Measurements from ENCODE around the gene MXRA8. TPM values are rescaled to one million over a fixed set of nuclear protein-coding genes. Genes with fewer than 3 reads are reported as not detected.
"Not testable (repeated sequence)": the region's sequence is repeated elsewhere in the genome, so short reads cannot be mapped to it uniquely, and the experiment has no call there.

The MXRA8 gene
- polyA plus RNA-seq, 1 donor = 346 TPM

DNA sequence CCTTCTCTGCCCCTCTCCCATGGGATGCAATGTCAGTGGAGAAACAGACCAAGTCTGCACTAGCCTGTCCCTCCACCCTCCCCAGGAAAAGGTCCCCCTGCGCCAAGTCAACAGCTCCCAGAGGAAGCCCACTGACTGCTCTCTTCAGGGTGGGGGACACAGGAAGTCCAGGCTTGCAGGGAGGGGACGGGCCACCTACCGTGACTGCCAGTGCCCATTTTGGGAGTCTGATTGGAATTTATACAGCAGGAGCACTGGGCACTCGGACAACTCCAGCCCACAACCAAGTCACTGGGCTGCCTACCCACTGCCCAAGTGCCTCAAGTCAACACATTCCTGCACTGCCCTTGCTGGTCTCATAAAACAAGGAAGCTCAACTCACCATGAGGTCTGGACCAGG, 34.7 kb upstream of the MXRA8 start:
- Histone ChIP-seq H3K27ac (ENCODE audit: low read length) (no peak overlapping the region), H3K9me3 (ENCODE audit: control insufficient read depth, low read depth, low read length) (no peaks in the 10 kb centered on the region), H3K36me3 (ENCODE audit: control insufficient read depth, insufficient read depth, low read length) (peaks cover 84% of the 10 kb centered on the region), H3K4me3 (ENCODE audit: low read length) (no peak overlapping the region), H3K4me1 (ENCODE audit: control insufficient read depth, insufficient read depth, low read length) (peaks cover 8% of the 10 kb centered on the region), H3K27me3 (ENCODE audit: control insufficient read depth, insufficient read depth, low read length) (no peaks in the 10 kb centered on the region)
- WGBS (ENCODE audit: insufficient coverage, low lambda C conversion rate) = no CpG with 5 or more reads among the region's 4 CpGs
- no peak for DNase-seq

DNA sequence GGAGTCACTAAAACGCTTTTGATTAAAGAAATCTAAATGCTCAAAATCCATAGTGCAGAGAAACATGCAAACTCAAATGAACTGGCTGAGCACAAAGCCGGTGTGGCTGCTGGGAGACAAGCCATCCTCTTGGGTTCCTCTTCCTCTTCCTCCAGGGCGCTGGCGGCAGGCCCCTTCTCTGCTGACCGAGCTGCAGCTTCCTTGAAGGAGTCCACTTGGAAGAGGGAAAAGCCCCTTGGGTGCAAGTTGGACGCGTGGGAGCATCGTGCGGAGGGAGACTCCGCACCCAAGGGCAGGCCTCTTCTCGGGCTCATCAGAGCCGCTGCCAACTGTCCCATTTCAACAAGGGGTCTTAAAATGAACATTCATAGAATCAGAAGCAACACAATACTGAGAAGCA, 32.9 kb upstream of the MXRA8 start:
- Histone ChIP-seq H3K4me1 (ENCODE audit: control insufficient read depth, insufficient read depth, low read length) (no peaks in the 10 kb centered on the region), H3K4me3 (ENCODE audit: low read length) (no peak overlapping the region), H3K9me3 (ENCODE audit: control insufficient read depth, low read depth, low read length) (peaks cover 6% of the 10 kb centered on the region), H3K27ac (ENCODE audit: low read length) (no peak overlapping the region), H3K36me3 (ENCODE audit: control insufficient read depth, insufficient read depth, low read length) (peaks cover 90% of the 10 kb centered on the region), H3K27me3 (ENCODE audit: control insufficient read depth, insufficient read depth, low read length) (no peaks in the 10 kb centered on the region)
- WGBS (ENCODE audit: insufficient coverage, low lambda C conversion rate) = no CpG with 5 or more reads among the region's 12 CpGs
- no peak for DNase-seq

DNA sequence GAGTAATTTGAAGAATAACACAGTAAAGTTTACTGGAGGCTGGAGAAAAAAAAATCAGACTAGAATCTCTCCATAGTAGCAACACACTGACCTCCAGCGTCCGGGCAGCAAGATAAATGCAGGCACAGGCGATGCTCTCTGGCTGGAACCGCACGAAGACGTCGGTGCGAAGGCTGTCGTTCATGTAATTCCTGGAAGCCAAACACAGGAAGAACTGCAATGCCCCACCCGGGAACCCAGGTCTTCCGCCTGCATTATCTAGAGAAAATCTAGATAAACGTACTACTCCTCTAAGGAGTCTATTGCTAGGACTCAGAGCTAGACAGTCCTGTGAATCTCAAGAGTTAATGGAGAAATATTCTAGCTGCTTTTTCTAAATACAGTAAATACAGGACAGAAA, 32.3 kb upstream of the MXRA8 start:
- Histone ChIP-seq H3K9me3 (ENCODE audit: control insufficient read depth, low read depth, low read length) (peaks cover 6% of the 10 kb centered on the region), H3K27ac (ENCODE audit: low read length) (no peak overlapping the region), H3K4me3 (ENCODE audit: low read length) (no peak overlapping the region), H3K27me3 (ENCODE audit: control insufficient read depth, insufficient read depth, low read length) (no peaks in the 10 kb centered on the region), H3K4me1 (ENCODE audit: control insufficient read depth, insufficient read depth, low read length) (no peaks in the 10 kb centered on the region), H3K36me3 (ENCODE audit: control insufficient read depth, insufficient read depth, low read length) (peaks cover 92% of the 10 kb centered on the region)
- no CpG with 5 or more reads among the region's 12 CpGs for WGBS (ENCODE audit: insufficient coverage, low lambda C conversion rate)
- DNase-seq = no peak

DNA sequence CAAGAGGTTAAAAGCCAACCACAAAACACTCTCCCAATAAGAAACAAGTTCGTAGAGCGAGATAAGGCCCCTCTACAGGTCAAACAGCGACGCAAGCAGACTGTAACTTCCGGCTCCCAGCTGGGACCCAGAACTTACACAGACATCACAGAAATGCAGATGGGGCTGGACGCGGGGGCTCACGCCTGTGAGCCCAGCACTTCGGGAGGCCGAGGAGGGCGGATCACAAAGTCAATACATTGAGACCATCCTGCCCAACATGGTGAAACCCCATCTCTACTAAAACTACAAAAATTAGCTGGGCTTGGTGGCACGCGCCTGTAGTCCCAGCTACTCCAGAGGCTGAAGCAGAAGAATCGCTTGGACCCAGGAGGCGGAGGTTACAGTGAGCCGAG, 29.7 kb upstream of the MXRA8 start:
- no peak overlapping the region for H3K27ac ChIP-seq (ENCODE audit: low read length)
- H3K9me3 ChIP-seq (ENCODE audit: control insufficient read depth, low read depth, low read length) = peaks cover 6% of the 10 kb centered on the region
- no peaks in the 10 kb centered on the region for H3K27me3 ChIP-seq (ENCODE audit: control insufficient read depth, insufficient read depth, low read length)
- H3K4me3 ChIP-seq (ENCODE audit: low read length) = no peak overlapping the region
- 100% methylated on average over 3 of the region's 16 CpGs for WGBS (ENCODE audit: insufficient coverage, low lambda C conversion rate)
- no peak for DNase-seq
- no peaks in the 10 kb centered on the region for H3K4me1 ChIP-seq (ENCODE audit: control insufficient read depth, insufficient read depth, low read length)
- peaks cover 78% of the 10 kb centered on the region for H3K36me3 ChIP-seq (ENCODE audit: control insufficient read depth, insufficient read depth, low read length)

DNA sequence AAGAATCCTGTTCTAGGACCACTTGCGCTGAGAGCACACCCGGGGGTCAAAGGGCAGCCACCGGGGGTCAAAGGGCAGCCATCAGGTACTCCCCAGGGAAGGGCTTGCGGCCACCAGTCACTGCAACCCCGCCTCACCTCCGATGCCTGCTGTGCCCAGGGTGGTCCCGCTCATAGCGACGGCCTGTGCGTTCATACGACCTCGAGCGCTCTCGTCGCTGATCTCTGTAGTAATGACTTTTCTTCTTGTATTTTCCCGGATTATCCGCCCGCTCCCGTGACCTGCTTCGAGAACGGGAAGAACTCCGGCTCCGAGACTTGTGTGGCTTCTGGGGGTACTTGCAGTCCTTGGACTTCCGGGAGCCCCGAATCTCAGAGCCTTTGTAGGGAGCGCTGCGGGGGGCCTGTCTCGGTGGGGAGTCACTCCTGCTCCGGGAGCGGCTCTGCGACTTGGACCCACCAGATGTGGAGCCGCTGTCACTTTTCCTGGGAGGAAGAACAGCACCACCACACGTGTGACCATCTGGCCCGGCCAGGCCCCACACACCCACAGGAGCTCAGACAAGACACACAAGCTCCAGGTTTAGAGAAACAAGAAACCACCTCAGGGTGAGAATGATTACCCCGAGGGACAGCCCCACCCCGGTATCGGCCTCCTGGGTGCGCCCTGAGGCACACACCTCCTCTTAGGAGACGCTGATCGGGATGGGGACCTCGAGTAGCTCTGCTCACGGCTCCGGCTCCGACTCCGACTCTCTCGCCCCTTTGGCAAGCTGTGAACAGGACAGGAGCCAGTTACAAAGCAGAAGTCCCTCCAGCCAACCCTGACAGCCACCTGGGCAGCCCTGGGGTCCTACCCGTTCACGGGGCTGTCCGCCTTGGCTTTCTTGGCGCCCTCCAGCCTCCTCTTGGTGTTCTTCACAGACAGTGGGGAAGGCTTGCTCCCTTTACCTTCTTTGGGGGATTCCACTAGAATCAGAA, 29.0 kb upstream of the MXRA8 start:
- peaks cover 6% of the 10 kb centered on the region for H3K9me3 ChIP-seq (ENCODE audit: control insufficient read depth, low read depth, low read length)
- no peaks in the 10 kb centered on the region for H3K4me1 ChIP-seq (ENCODE audit: control insufficient read depth, insufficient read depth, low read length)
- WGBS (ENCODE audit: insufficient coverage, low lambda C conversion rate) = no CpG with 5 or more reads among the region's 50 CpGs
- peaks cover 71% of the 10 kb centered on the region for H3K36me3 ChIP-seq (ENCODE audit: control insufficient read depth, insufficient read depth, low read length)
- no peak overlapping the region for H3K27ac ChIP-seq (ENCODE audit: low read length)
- no peaks in the 10 kb centered on the region for H3K27me3 ChIP-seq (ENCODE audit: control insufficient read depth, insufficient read depth, low read length)
- H3K4me3 ChIP-seq (ENCODE audit: low read length) = no peak overlapping the region
- DNase-seq = no peak

DNA sequence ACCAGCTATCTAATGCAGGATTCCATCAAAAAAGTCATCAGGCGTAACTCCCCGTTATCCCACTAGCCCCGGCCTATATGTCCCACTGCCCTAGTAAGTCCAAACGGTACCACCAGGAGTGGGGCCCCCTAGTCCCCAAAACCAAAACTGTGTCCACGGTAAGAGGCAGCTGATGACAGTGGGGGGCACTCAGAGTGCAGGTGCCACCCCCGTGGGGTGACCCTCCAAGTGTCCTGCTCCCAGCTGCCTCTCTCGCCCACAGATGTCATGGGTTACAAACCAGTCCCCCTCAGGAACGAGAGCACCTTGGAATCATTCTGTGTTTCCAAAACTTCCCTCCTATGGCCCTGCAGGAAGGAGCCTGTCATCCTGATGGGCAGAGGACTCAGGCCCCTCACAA, 27.6 kb upstream of the MXRA8 start:
- H3K4me1 ChIP-seq (ENCODE audit: control insufficient read depth, insufficient read depth, low read length) = no peaks in the 10 kb centered on the region
- no peaks in the 10 kb centered on the region for H3K27me3 ChIP-seq (ENCODE audit: control insufficient read depth, insufficient read depth, low read length)
- DNase-seq = no peak
- no CpG with 5 or more reads among the region's 8 CpGs for WGBS (ENCODE audit: insufficient coverage, low lambda C conversion rate)
- H3K4me3 ChIP-seq (ENCODE audit: low read length) = no peak overlapping the region
- peaks cover 6% of the 10 kb centered on the region for H3K9me3 ChIP-seq (ENCODE audit: control insufficient read depth, low read depth, low read length)
- no peak overlapping the region for H3K27ac ChIP-seq (ENCODE audit: low read length)
- H3K36me3 ChIP-seq (ENCODE audit: control insufficient read depth, insufficient read depth, low read length) = peaks cover 66% of the 10 kb centered on the region

DNA sequence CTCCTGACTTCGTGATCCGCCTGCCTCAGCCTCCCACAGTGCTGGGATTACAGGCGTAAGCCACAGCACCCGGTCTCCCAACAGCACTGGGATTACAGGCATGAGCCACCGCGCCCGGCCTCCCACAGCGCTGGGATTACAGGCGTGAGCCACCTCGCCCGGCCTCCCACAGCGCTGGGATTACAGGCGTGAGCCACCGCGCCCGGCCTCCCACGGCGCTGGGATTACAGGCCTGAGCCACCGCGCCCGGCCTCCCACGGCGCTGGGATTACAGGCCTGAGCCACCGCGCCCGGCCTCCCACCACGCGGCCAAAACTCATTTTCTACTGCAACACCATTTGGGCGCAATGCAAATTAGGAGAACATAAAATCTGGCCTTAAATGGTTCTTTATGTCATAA, 27.0 kb upstream of the MXRA8 start:
- WGBS (ENCODE audit: insufficient coverage, low lambda C conversion rate) = no CpG with 5 or more reads among the region's 29 CpGs

DNA sequence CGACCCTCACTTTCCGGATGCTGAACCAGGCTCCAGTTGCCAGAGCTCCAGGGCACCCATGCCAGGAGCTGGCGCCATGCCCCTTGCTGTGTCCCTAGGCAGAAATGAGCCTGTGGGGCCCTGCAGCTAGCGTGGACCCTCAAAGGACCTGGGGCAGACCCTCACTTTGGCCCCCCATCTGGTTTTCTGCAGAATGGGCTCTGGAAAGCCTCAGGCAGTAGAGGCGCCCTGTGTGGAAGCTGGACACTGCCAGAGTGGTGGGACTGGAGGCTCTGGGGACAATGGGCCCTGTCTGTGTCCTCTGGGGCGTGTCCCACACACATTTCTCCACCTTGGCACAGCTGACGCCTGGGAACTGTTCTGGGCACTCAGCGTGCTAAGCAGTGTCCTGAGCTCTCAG, 22.9 kb upstream of the MXRA8 start:
- WGBS (ENCODE audit: insufficient coverage, low lambda C conversion rate) = no CpG with 5 or more reads among the region's 8 CpGs
- Histone ChIP-seq H3K9me3 (ENCODE audit: control insufficient read depth, low read depth, low read length) (no peaks in the 10 kb centered on the region), H3K27ac (ENCODE audit: low read length) (no peak overlapping the region), H3K4me3 (ENCODE audit: low read length) (no peak overlapping the region), H3K27me3 (ENCODE audit: control insufficient read depth, insufficient read depth, low read length) (no peaks in the 10 kb centered on the region), H3K36me3 (ENCODE audit: control insufficient read depth, insufficient read depth, low read length) (peaks cover 22% of the 10 kb centered on the region), H3K4me1 (ENCODE audit: control insufficient read depth, insufficient read depth, low read length) (no peaks in the 10 kb centered on the region)
- no peak for DNase-seq

More for the DNA sequence above, 27.0 kb upstream of the MXRA8 start:
- H3K36me3 ChIP-seq (ENCODE audit: control insufficient read depth, insufficient read depth, low read length) = peaks cover 61% of the 10 kb centered on the region
- H3K9me3 ChIP-seq (ENCODE audit: control insufficient read depth, low read depth, low read length); H3K27me3 ChIP-seq (ENCODE audit: control insufficient read depth, insufficient read depth, low read length); H3K4me3 ChIP-seq (ENCODE audit: low read length); H3K27ac ChIP-seq (ENCODE audit: low read length); H3K4me1 ChIP-seq (ENCODE audit: control insufficient read depth, insufficient read depth, low read length); DNase-seq: not testable (repeated sequence)

DNA sequence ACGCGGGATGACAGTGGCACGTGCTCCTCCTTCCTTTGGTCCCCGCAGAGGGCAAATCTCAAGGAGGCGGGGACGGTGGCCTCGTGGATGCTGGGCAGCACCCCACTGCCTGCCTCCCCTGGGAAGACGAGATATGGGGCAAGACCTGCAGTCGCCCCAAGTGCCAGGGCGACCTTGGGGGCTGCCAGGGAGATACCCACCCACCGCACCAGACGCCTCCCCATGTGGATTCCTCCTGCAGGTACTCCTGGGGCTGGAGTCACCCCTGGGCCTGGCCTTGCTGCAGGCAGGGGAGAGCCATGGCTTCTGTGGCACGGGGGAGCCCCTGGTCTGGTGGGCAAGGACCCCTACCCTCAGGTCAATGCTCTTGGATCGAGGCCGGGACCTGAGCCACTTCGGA, 22.5 kb upstream of the MXRA8 start:
- Histone ChIP-seq H3K4me3 (ENCODE audit: low read length) (no peak overlapping the region), H3K36me3 (ENCODE audit: control insufficient read depth, insufficient read depth, low read length) (peaks cover 18% of the 10 kb centered on the region), H3K27me3 (ENCODE audit: control insufficient read depth, insufficient read depth, low read length) (no peaks in the 10 kb centered on the region), H3K4me1 (ENCODE audit: control insufficient read depth, insufficient read depth, low read length) (peaks cover 4% of the 10 kb centered on the region), H3K9me3 (ENCODE audit: control insufficient read depth, low read depth, low read length) (no peaks in the 10 kb centered on the region), H3K27ac (ENCODE audit: low read length) (no peak overlapping the region)
- DNase-seq = no peak
- no CpG with 5 or more reads among the region's 16 CpGs for WGBS (ENCODE audit: insufficient coverage, low lambda C conversion rate)

DNA sequence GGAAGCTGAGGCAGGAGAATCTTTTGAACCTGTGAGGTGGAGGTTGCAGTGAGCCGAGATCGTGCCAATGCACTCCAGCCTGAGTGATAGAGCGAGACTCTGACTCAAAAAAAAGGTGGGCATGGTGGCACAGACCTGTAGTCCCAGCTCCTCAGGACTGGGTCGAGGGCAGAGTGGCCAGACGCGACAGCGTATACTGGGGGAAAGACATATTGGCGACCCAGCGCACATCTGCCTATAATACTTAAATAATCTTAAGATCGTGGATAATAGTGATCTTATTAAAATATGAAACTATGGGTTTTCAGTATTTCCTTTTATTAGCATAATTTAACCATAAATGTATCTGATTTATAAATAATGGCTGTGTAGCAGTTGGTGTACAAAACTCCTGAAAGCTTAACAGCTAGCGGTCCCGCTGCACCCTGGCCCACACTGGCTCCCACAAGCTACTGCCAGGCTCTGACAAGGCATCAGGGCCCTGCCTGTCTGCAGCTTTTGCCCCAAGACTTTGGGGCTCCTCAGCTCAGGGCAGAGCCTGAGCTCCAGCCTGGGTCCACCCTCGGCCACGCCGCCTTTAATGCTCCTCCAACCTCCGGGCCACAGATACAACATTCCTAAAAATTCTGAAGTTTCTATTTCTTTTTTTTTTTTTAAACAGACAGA, 19.3 kb upstream of the MXRA8 start:
- Histone ChIP-seq H3K4me1 (ENCODE audit: control insufficient read depth, insufficient read depth, low read length) (peaks cover 20% of the 10 kb centered on the region), H3K27ac (ENCODE audit: low read length) (no peak overlapping the region), H3K36me3 (ENCODE audit: control insufficient read depth, insufficient read depth, low read length) (peaks cover 19% of the 10 kb centered on the region), H3K4me3 (ENCODE audit: low read length) (no peak overlapping the region), H3K9me3 (ENCODE audit: control insufficient read depth, low read depth, low read length) (no peaks in the 10 kb centered on the region), H3K27me3 (ENCODE audit: control insufficient read depth, insufficient read depth, low read length) (no peaks in the 10 kb centered on the region)
- no peak for DNase-seq
- 100% methylated on average over 2 of the region's 16 CpGs for WGBS (ENCODE audit: insufficient coverage, low lambda C conversion rate)
